HG03159 (cell line): Measurements from ENCODE around the gene ELN.
"Not testable (repeated sequence)": the region's sequence is repeated elsewhere in the genome, so short reads cannot be mapped to it uniquely, and the experiment has no call there.

Experiments
- ATAC-seq: cut with Tn5 transposase; IDR thresholded peaks from one replicate; pipeline ENCODE4 v1.9.1; 2021; ENCODE audit warnings: mild to moderate bottlenecking, moderate library complexity; ENCODE audit not compliant: unreplicated experiment

ELN gene

GRCh38 chr7:74027683-74028320, at the start of gene ELN:
TSS of gene ELN (plus strand) at chr7:74028173. CDS start at chr7:74028188, 15 bp downstream.
- no peak for ATAC-seq

GRCh38 chr7:73978661-73979563, 49.1 kb upstream of the ELN start:
- no peak for ATAC-seq

GRCh38 chr7:73979656-73980055, 48.3 kb upstream of the ELN start:
- not testable (repeated sequence) for ATAC-seq

GRCh38 chr7:73980206-73980605, 47.8 kb upstream of the ELN start:
- ATAC-seq: no peak

- no peak for ATAC-seq
Observed at GRCh38 chr7:73981933-73982332, 46.0 kb upstream of the ELN start.

GRCh38 chr7:73983437-73984164, 44.4 kb upstream of the ELN start:
- ATAC-seq: no peak

- ATAC-seq: no peak
Observed at GRCh38 chr7:73984481-73985205, 43.3 kb upstream of the ELN start.

GRCh38 chr7:73985737-73986141, 42.2 kb upstream of the ELN start:
- no peak for ATAC-seq

GRCh38 chr7:73986158-73986631, 41.8 kb upstream of the ELN start:
- ATAC-seq: no peak

- ATAC-seq: no peak
Observed at GRCh38 chr7:73987298-73987697, 40.7 kb upstream of the ELN start.

- no peak for ATAC-seq
Observed at GRCh38 chr7:73988197-73988596, 39.8 kb upstream of the ELN start.

- no peak for ATAC-seq
Observed at GRCh38 chr7:73991522-73992100, 36.4 kb upstream of the ELN start.

- no peak for ATAC-seq
Observed at GRCh38 chr7:73992101-73992562, 35.8 kb upstream of the ELN start.

GRCh38 chr7:73994023-73994422, 34.0 kb upstream of the ELN start:
- no peak for ATAC-seq

GRCh38 chr7:73994761-73995160, 33.2 kb upstream of the ELN start:
- no peak for ATAC-seq

- no peak for ATAC-seq
Observed at GRCh38 chr7:73995330-73995729, 32.6 kb upstream of the ELN start.

GRCh38 chr7:73995821-73996511, 32.0 kb upstream of the ELN start:
- no peak for ATAC-seq

GRCh38 chr7:73997056-73997455, 30.9 kb upstream of the ELN start:
- no peak for ATAC-seq

GRCh38 chr7:73999664-74000435, 28.1 kb upstream of the ELN start:
- ATAC-seq: no peak
